GM19395 (cell line): ENCODE measurements around the gene PLEKHD1.
"Not testable (repeated sequence)": the region's sequence is repeated elsewhere in the genome, so short reads cannot be mapped to it uniquely, and the experiment has no call there.

Experiments
- ATAC-seq: cut with Tn5 transposase; IDR thresholded peaks from one replicate; pipeline ENCODE4 v1.9.1; 2021; ENCODE audit warnings: mild to moderate bottlenecking, moderate library complexity; ENCODE audit not compliant: unreplicated experiment

PLEKHD1 gene

DNA sequence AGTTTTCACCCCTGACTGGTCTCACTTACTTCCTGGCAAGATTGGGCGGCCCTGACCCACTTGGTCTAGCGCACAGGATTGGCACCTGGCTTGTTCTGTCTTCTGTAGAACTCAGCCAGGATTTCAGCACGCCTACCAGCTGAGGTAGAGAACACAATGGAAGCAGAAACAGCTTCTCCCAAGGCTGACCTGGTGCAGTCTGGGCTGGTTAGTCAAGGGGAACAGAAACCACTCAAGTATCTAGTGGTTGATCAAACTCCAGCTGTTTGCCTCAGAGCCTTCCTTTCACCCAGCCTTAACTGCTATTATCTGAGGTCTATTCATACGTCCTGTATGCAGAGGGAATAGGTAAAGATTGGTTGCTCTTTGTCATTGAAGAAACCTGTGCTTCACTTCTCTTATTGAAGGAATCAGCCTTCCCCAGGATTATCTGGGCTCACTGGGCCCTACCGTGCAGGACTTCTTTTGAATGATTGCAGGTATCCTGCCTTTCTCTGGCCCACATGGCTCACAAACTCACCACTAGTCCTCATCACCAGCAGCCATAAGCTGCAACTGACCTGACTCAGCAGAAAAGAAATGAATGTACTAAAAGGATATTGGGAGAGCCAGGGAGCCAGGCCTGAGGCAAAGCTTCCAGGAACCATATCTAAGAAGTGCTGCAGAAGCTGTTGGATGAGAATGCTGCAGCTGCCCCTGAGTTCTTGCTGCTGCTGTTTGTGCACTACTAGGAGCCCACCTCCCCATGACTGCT lies 2.5 kb upstream of the PLEKHD1 start:
- peak; percentile 96 for ATAC-seq

DNA sequence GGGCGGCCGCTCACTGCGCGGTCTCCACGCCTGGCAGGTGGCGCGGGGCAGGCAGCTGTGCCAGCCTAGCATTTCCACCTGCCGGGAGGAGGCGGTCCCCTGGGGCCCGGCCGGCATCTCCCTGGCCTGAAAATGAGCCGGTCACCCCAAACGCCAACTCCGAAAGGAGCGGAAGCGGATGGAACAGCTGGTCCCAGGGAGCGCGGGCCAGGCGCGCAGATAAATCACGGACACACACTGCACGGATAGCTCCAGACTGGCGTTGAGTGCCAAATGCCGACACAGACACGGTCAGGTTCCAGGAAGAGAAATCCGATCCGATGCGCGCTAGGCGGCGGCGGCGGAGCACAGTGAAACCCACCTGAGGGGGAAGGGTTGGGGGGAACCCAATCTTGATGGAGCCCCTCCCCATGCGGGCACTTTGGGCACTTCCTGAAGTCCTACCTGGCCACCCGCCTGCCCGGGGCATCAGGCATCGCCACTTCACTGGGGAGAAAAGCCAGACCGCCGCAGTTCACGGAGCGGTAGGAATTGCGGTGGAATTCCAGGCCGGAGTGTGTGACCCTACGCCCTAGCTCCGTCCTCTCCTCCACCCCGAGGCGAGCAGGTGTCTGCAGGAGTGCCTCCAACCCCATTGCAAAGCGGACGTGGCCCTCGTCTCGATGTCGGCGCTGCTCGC lies 624 bp upstream of the PLEKHD1 start:
- ATAC-seq = no peak

DNA sequence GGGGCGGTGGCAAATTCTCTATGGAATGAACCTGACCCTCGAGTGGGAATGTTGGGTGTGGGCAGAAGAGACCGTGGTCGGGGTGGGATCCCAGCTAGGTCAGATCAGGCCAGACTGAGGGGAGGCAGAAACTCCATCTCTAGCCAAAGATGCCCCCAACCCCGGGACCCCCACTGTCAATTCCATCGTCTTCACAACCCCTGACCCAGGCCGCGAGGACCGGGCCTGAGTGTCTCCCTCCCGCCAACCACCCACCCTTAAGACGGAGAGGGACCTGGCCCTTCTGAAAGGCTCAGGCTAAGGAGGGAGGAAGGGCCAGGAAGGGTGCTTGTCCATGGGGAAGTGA lies 760 bp downstream of the PLEKHD1 start:
- ATAC-seq = no peak

DNA sequence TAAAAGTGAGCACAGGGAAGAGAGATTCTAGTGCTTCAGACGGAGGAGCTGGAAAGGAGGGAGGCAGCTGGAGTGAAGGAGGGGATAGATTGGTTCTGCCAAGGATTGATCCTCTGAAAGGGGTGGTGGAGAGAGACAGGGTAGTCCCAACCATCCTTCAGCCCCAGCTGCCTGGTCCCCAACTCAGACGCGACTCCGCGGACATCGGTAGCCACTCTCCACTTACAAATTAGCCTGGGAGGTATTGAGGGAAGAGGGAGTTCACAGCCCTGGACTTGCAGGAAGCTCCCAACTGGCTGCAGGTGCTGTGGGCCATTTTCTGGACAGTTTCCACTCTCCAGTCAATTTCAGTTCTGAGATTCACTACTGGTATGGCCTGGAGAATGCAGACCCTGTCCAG lies 1.2 kb downstream of the PLEKHD1 start:
- ATAC-seq = no peak

DNA sequence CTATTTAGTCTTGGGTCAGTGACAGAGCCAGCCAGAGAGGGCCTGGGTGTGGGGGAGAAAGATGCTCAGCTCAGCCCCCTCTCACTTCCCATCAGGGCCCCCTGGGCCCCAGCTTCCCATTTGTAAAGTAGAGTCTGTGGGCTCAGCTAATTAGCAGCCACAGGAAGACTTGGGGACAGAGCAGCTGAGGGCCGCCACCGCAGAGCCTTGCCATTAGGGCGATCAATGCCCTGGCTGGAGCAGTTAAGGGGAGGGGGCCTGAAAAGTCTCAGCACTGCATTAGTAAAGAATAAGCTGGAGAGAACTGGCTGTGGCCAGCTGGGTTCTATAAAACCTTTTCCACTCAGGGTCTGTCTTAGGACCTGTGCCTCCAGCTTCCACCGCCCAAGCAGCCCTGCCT lies 2.7 kb downstream of the PLEKHD1 start:
- ATAC-seq = no peak

DNA sequence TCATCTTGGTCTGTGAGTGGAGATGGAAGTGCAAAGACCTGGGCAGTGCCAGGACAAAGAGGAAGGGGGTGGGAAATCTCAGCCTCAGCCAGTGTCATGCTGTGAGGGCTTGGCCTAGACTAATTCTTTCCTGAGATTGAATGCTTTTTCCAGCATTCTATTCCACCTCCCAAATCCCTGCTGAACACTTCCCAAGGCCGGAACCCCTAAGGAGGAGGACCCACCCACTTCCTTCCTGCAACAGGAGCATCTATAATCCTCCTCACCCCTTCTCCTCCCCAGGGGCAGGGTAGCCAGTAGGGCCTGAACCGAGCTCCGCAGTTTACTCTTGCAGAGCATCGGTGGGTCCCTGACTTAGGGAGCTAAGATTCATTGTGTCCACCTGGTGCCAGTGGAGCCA lies 3.2 kb downstream of the PLEKHD1 start:
- no peak for ATAC-seq

DNA sequence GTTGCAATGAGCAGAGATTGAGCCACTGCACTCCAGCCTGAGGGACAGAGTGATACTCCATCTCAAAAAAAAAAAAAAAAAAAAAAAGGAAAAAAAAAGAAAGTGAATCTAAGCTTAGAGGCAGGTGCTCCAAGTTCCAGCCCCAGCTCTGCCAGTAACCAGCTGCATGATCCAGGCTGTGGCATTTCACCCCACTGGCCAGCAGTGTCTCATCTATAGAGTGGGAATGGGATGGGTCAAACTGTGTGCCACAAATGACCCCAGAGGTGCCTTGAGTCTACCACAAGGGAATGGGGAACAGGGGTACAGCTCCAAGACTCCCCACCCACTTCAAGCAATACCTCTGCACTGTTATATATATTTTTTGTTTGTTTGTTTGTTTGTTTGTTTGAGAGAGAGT lies 5.0 kb downstream of the PLEKHD1 start:
- ATAC-seq = no peak

DNA sequence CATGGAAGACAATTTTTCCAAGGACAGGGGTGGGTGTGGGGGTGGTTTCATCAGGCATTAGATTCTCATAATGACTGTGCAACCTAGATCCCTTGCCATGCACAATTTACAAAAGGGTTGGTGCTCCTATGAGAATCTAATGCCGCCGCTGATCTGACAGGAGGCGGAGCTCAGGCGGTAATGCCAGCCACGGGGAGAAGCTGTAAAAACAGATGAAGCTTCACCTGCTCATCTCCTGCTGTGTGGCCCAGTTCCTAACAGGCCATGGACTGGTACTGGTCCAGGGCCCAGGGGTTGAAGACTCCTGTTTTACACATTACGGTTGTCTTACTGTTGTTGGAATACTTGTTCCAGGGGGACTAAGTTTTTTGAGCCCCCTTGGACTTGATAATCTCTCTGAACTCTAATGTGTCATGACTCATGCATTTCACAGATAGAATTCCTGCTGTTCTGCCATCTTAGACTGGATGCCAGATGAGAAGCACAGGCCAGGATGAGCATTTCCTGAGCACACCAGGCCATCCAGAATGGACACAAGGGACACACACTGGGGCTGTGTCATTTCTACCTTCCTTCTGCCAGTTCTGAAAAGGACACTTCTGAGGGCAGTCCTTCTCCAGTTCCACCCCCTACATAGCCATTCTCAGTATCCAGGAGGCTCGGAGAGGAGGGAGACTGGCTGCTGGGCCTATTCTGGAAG lies 5.8 kb downstream of the PLEKHD1 start:
- no peak for ATAC-seq

DNA sequence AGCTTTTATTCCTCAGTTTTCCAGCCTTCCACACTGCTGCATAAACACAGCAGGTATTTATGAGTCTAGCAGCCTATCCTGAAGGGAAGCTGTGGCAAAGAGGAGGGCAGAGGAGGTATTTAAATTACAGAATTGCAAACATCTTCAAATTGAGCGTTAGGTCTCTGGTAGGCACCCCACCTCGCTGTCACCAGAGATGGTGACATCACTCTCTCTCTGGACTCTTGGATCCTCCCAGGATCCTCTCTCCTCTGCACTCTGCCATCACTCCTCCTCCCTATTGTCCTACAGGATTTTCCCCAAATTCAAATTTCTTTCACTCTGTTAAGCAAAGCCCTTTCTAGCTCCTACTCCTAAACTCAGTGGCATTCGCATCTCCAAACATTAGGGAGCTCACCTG lies 6.7 kb downstream of the PLEKHD1 start:
- ATAC-seq = no peak

DNA sequence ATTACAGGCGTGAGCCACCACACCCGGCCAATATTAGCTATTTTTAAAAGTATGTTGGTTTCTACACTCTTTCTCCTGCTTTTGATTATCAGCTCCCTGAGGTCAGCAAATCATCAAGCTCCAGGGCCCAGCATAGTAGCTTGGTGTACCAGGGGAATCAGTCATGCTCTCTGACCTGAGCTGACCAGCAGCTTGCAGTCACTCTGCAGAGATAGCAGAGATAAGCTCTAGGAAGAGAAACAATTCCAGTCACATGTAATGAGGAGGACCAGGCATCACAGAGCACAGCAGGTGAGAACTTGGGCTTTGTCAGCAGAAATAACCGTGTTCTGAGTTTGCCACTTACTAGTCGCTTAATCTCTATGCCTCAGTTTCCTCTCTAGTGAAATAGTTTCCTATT lies 8.5 kb downstream of the PLEKHD1 start:
- ATAC-seq = no peak

DNA sequence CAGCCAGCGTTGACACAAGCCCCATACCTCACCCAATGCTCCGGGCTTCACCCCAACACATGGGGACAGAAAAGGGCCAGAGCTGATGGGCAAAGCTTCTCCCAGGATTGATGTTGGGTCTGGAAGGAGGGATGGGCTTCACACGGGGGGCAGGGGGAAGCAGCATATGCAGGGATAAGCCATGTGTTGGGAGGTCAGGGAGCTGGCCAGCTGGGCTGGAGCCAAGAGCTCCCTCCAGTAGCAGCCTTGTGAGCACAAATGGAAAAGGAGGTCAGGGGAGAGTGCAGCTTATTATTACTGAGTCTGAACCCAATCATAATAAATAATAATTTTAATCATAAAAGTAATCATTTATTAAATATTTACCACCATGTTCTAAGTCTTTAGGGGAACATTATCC lies 9.3 kb downstream of the PLEKHD1 start:
- no peak for ATAC-seq

DNA sequence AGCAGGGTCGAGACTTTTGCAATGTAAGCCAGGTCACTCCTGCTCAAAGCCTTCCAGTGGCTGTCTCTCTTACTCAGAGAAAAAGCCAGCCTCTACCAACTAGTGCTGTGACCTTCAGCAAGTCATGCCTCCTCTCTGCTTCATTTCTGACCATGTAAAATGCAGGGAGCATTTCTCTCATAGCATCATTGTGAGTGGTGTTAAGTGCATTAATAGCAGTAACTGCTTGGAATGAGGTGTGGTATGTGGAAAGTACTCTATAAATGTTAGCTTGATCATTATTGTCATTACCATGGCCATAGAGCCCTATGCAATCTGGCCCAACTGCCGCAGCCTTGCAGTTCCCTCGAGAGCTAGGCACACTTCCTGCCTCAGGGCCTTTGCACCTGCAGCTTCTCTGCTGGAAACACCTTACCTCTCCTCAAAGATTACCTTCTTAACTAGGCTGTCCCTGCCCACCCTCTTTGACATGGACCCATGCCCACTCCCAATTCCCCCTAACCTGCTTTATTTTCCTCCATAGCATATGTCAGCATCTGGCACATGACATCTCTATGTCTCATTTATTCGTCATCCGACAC lies 10.9 kb downstream of the PLEKHD1 start:
- no peak for ATAC-seq

DNA sequence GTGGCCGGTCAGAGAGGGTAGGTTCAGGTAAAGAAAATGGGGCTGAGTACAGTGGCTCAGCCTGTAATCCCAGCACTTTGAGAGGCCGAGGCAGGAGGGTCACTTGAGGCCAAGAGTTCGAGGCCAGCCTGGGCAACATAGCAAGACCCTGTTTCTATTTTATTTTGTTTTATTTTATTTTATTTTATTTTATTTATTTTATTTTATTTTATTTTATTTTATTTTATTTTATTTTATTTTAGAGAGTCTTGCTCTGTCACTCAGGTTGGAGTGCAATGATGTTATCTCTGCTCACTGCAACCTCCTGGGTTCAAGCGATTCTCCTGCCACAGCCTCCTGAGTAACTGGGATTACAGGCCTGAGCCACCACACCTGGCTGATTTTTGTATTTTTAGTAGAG lies 13.3 kb downstream of the PLEKHD1 start:
- ATAC-seq = not testable (repeated sequence)

DNA sequence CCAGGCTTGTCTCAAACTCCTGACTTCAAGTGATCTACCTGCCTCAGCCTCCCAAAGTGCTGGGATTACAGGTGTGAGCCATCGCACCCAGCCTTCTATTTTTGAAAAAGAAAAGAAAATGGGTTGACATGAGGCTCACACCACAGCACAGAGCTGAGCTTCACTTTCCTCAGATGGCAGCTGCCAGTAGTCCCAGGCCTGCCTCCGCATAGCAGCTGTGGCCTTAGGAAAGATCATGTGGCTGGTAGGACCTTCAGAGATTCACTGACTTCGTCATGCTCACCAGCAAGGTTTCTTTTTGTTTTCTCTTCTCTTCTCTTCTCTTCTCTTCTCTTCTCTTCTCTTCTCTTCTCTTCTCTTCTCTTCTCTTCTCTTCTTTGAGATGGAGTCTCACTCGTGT lies 13.8 kb downstream of the PLEKHD1 start:
- ATAC-seq = not testable (repeated sequence)

DNA sequence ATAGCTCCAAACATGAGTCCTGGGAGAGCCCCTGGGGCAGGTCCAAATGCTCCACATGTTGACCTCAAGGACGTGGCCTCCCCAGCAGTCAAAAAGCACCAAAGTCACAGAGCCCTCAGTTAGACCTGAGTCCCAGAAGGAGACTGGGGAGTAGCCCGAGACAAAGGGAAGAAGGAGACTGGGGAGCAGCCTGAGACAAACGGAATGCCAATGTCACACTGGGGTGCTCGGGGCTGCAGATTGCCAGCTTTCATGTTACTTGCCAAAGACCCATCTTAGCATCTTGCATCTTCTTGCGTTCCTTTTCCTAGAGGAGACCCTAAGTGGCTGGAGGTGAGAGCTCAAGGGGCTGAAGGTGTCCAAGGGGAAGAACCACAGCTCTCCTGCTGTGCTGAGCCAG lies 14.9 kb downstream of the PLEKHD1 start:
- no peak for ATAC-seq

DNA sequence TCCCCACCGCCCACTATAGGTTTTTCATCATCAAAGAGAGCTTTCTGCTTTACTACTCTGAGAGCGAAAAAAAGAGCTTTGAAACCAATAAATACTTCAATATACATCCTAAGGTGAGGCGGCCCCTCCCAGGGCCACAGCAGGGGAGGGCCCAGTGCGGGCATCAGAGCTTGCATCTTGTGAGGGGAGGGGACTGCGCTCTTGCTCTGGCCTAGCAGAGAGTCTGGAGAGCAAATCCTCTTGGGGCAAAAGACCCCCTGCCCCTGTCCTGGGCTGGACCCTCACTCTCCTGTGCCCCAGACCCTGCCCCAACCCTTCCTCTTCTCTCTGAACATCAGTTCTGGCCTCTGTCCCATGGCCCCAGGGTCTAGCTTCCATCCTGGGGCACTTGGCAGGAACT lies 15.6 kb downstream of the PLEKHD1 start:
- ATAC-seq = no peak

DNA sequence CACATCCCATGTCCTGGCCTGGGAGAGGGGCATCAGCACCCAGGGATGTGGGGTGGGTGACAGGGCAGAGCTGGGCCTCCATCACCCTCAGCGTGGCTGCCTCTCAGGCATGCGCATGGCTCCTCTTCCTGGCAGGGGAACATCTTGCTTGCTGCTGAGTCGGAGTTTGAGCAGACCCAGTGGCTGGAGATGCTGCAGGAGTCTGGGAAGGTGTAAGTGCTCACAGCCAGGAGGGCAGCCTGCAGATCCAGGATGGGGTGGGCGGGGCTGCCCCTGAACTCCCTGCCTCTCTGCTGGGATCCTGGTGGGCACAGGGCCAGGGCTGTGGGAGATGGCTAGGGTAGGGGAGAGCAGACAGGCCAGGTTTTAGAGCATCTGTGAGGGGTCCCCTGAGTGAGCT lies 16.2 kb downstream of the PLEKHD1 start:
- ATAC-seq = no peak

DNA sequence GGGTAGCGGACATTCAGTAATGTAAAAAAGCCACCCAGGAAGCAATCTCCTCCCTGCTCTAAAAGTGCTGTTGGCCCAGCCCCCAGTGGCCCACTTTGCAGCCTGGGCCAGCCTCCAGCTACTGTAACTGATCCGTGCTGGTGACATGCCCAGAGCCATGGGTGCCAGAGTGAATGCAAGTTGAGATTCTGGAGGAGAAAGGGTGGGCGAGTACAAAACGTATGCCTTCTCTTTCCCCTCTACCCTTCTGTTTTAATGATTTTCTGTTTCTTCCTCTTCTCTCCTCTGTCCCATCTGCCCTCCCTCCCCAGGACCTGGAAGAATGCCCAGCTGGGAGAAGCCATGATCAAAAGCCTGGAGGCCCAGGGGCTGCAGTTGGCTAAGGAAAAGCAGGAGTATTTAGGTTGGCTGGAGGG lies 16.9 kb downstream of the PLEKHD1 start:
- no peak for ATAC-seq

DNA sequence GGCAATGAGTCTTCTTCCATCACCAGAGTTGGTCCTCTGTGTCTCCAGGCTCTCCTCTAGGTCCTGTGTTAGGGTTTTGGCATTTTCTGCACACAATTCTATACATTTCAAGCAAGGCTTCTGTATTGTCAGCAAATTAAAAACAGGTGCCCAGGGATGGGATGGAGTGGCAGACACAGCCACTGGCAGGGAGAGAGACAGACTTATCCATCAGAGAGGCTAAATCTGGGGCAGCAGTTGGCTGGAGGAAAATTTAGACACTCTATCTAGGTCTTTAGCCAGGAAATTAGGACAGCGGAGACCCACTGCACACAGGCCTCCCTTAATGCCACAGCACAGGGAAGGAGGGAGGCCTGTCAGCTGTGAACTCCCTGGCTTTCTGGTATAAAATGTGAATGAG lies 20.2 kb downstream of the PLEKHD1 start:
- no peak for ATAC-seq

DNA sequence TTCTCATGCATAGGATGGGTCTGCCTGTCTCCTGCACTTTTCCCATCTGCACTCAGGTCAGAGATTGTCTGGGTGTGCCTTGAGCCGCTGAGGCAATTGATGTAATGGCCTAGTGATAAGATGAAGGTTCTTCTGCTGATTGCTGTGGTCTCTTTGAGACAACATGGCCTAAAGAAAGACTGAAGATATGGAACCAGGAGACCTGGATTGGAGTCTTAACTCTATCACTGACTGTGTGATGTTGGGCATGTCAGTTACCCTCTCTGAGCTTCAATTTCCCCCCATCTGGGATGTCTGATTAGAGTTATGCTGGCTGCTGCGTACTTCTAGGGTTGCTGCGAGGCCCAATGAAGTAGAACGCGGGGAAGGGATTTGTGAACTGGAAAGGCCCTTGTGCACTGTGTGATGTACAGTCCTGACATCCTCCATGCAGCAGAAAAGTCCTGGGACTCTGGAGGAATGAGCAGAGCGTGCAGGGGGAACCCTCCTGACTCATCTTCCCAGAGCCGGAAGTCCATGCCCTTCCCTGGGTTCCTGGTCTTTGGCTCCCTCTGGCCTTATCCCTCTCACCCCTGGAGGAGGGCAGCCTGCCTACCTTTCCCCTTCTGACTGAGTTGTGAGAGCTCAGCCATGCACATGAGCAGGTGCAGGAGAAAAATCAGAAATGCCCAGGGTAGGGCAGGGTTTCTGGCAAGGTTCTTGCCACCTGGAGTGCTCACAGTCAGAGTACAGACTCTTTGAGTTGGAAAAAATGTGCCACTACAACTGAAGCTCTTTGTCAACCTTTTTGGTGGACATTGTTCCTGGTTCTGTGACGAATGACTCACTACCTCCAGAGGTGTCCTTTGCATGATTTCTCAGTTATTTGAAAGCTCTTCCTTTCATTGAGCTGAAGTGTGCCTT lies 21.1 kb downstream of the PLEKHD1 start:
- ATAC-seq = no peak

DNA sequence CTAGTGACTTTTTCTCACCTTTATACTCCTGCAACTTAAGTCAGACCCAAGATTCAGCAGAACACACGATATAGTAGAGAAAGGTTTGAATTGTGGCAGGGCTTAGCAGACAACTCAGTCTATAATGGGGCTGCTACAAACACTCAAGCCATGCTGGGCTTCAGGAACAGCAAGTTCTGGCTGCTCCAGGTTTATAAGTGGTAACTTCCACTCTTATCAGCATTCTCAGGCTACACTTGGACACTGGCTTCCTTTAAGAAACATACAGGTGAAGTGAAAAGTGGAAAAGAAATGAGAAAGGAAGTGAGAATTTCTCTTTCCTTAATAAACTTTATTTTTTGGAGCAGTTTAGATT lies 21.7 kb downstream of the PLEKHD1 start:
- ATAC-seq = no peak
